Myocyte (in vitro differentiated cells): ENCODE data around the gene GALNS. TPM values are rescaled to one million over a fixed set of nuclear protein-coding genes. Genes with fewer than 3 reads are reported as not detected.
A peak's percentile ranks its signal among the peaks of the same experiment; 100 is the strongest.
"Not testable (repeated sequence)": the region's sequence is repeated elsewhere in the genome, so short reads cannot be mapped to it uniquely, and the experiment has no call there.

Experiments used
- DNase-seq: peaks from one replicate; pipeline ENCODE4 v3.0.0-alpha.2; 2012; ENCODE audit warnings: low read depth
- total RNA-seq: library from RNA; depleted of rRNA; stranded (reverse); fragments of >200 nt; gene quantifications from 2 replicates; pipeline ENCODE4 v1.2.3, GENCODE V29; 2014

GALNS gene
- total RNA-seq, 1 donor from 2014 or later, result 34.8 TPM

GRCh38 chr16:88771781-88772180 is 85.0 kb downstream of the GALNS start:
- not testable (repeated sequence) for DNase-seq

- DNase-seq, result no peak
Observed at GRCh38 chr16:88771294-88771772, 85.4 kb downstream of the GALNS start.

- peak; percentile 96 for DNase-seq
Observed at GRCh38 chr16:88770461-88771293, 86.1 kb downstream of the GALNS start.

- peak; percentile 54 for DNase-seq
Observed at GRCh38 chr16:88769617-88770460, 86.9 kb downstream of the GALNS start.

- DNase-seq, result peak; percentile 88
Observed at GRCh38 chr16:88768071-88768783, 88.5 kb downstream of the GALNS start.

GRCh38 chr16:88767546-88768070 is 89.1 kb downstream of the GALNS start:
- DNase-seq, result no peak

- DNase-seq, result no peak
Observed at GRCh38 chr16:88766975-88767374, 89.8 kb downstream of the GALNS start.

GRCh38 chr16:88764913-88765349 is 91.8 kb downstream of the GALNS start:
- no peak for DNase-seq

GRCh38 chr16:88764080-88764479 is 92.7 kb downstream of the GALNS start:
- no peak for DNase-seq

Other genes starting within 250 kb of the GALNS start
- gene IL17C, start 218.4 kb downstream of the GALNS start, total RNA-seq, result not detected in 2 replicates
- 0.26 and 1.0 TPM in 2 replicates for gene CYBA, start 205.9 kb downstream of the GALNS start, total RNA-seq
- gene MVD, start 193.9 kb downstream of the GALNS start, total RNA-seq, result 55.8 and 177 TPM in 2 replicates
- 0.10 and 7.3 TPM in 2 replicates for gene SNAI3, start 170.4 kb downstream of the GALNS start, total RNA-seq
- 18.7 and 26.1 TPM in 2 replicates for gene RNF166, start 150.5 kb downstream of the GALNS start, total RNA-seq
- gene CTU2, start 150.4 kb downstream of the GALNS start, total RNA-seq, result 12.6 and 20.6 TPM in 2 replicates
- 198 and 238 TPM in 2 replicates for gene PIEZO1, start 71.7 kb downstream of the GALNS start, total RNA-seq
- 0.16 and 1.9 TPM in 2 replicates for gene CDT1, start 53.2 kb downstream of the GALNS start, total RNA-seq
- 86.9 and 89.3 TPM in 2 replicates for gene APRT, start 45.0 kb downstream of the GALNS start, total RNA-seq
- gene TRAPPC2L, start 180 bp upstream of the GALNS start, total RNA-seq, result 60.1 and 69.5 TPM in 2 replicates
- 0.11 TPM in 1 of 2 replicates, not detected in the other for gene PABPN1L, start 9.7 kb upstream of the GALNS start, total RNA-seq
- 0.72 and 1.7 TPM in 2 replicates for gene CBFA2T3, start 120.3 kb upstream of the GALNS start, total RNA-seq
- 17.3 and 19.7 TPM in 2 replicates for gene ACSF3, start 236.9 kb upstream of the GALNS start, total RNA-seq